Peyer's patch (tissue), 4 donors: Measurements from ENCODE around the gene TMEM89. TPM values are rescaled to one million over a fixed set of nuclear protein-coding genes. Genes with fewer than 3 reads are reported as not detected.
A peak's percentile ranks its signal among the peaks of the same experiment; 100 is the strongest.

Experiments used
- DNase-seq, 3 donors: peaks; one replicate each; pipeline ENCODE4 v3.0.0-alpha.2; 2017 to 2019
- H3K27ac ChIP-seq, 4 donors: fragments of 200-600 bp; sonication (generic); one replicate each; pipeline ENCODE4 v1.5.1; 2016 to 2019
- H3K27me3 ChIP-seq, 2 donors: fragments of 200-600 bp; sonication (generic); one replicate each; pipeline ENCODE4 v1.5.1; 2019
- H3K36me3 ChIP-seq, 3 donors: fragments of 200-600 bp; sonication (generic); one replicate each; pipeline ENCODE4 v1.5.1; 2016 to 2019
- H3K4me1 ChIP-seq, 4 donors: fragments of 200-600 bp; sonication (generic); one replicate each; pipeline ENCODE4 v1.5.1; 2016 to 2019
- H3K4me3 ChIP-seq, 4 donors: fragments of 200-600 bp; sonication (generic); 1 replicate in 3 of 4; 2 replicates in 1 of 4; pipeline ENCODE4 v1.5.1; 2016 to 2019; ENCODE audit warnings: mild to moderate bottlenecking in 1 of 4
- H3K9me3 ChIP-seq, 4 donors: fragments of 200-600 bp; sonication (generic); one replicate each; pipeline ENCODE4 v1.5.1; 2016 to 2019; ENCODE audit warnings: mild to moderate bottlenecking in 1 of 4
- POLR2A ChIP-seq, 2 donors: fragments of 450-650 bp; IDR thresholded peaks; one replicate each; pipeline ENCODE4 v1.5.1; 2017; ENCODE audit warnings: antibody characterized with exemption in 2 of 2, mild to moderate bottlenecking in 2 of 2, moderate library complexity in 2 of 2
- total RNA-seq, 4 donors: library from RNA; depleted of rRNA; stranded (reverse); fragments of >200 nt; gene quantifications; one replicate each; pipeline ENCODE4 v1.1.0, GENCODE V29; 2016
- TF ChIP-seq, protein P1 (sequence below), 6 experiments: fragments of 450-650 bp in 4 of 6; fragments of 200-600 bp in 2 of 6; sonication (generic) in 1 of 6; IDR thresholded peaks; one replicate each; pipeline ENCODE4 v1.5.1; 2017 to 2019; ENCODE audit warnings: antibody characterized with exemption in 6 of 6, mild to moderate bottlenecking in 3 of 6, moderate library complexity in 1 of 6

Gene TMEM89
- total RNA-seq, 4 donors from 2014 or later, result not detected

DNA sequence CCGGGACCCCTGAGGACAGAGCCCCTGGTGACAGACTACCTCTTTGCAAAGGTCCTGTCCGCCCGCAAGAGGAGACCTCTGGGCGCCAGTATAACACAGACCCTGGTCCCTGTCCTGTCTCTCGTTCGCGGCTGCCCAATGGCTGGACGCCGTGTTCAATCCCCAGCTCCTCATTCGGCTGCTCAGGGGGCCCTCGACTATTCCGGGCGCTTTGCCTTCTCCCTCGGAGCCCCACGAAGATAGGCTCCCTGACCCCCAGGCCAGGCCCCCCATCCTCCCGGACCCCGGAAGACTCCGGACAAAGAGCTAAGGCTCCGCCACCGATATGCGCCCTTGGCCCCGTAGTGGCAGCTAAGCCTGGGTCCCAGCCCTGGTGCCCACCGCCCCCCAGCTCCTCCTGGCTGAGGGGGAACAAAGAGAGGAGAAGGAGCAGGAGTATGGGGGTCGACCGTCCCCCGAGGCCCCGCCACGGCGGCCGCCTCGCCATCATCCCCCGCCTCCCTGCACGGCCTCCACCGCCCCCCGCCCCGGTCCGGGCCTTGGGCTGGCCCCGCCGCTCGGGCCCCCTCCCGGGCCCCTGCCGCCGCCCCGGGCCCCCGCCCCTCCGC is 40.7 kb upstream of the TMEM89 start:
- Histone ChIP-seq H3K9me3 (no peaks in the 10 kb centered on the region), H3K4me1 (peaks cover 0 to 33% (median 17%) of the 10 kb centered on the region in 4 donors), H3K4me3 (peak overlapping the region in 3 of 4 donors; percentile 41 to 64 (median 52)), H3K36me3 (no peaks in the 10 kb centered on the region), H3K27me3 (peaks cover 0 to 13% of the 10 kb centered on the region in 2 donors), H3K27ac (no peak overlapping the region)
- TF ChIP-seq, protein P1, sequence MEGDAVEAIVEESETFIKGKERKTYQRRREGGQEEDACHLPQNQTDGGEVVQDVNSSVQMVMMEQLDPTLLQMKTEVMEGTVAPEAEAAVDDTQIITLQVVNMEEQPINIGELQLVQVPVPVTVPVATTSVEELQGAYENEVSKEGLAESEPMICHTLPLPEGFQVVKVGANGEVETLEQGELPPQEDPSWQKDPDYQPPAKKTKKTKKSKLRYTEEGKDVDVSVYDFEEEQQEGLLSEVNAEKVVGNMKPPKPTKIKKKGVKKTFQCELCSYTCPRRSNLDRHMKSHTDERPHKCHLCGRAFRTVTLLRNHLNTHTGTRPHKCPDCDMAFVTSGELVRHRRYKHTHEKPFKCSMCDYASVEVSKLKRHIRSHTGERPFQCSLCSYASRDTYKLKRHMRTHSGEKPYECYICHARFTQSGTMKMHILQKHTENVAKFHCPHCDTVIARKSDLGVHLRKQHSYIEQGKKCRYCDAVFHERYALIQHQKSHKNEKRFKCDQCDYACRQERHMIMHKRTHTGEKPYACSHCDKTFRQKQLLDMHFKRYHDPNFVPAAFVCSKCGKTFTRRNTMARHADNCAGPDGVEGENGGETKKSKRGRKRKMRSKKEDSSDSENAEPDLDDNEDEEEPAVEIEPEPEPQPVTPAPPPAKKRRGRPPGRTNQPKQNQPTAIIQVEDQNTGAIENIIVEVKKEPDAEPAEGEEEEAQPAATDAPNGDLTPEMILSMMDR (IDR thresholded peaks at IDR 0.05), result no peak
- TF ChIP-seq POLR2A (IDR thresholded peaks at IDR 0.05), result no peak
- DNase-seq, result no peak

DNA sequence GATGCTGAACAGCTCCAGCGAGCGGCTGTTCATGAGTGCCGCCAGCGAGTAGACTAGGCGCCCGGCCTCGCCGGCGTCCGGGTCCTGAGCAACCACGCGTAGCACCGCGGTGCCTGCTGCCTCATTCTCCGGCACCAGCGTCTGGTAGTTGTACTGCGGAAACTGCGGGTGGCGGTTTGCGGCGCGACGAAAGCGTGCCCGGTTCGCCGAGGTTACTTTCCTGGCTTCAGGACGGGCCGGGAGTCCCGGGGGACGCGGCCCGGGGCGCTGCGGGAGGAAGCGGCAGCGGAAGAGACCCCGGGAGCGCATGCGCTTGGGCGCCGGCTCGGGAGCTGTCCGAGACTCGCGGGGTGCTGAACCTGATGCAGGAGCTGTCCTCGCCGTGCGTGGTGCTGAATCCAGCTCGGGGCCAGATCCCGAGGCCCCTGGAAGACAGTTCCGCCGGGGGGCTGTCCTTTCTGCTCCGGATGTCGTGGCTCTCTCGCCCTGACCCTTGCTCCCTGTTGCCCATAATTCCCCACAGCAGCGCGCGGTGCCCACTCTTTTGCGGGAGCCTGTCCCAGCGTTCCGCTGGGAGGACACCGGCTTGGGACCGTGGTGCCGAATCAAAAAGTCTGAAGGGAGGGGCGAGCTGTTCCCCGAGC is 40.1 kb upstream of the TMEM89 start:
- Histone ChIP-seq H3K9me3 (no peaks in the 10 kb centered on the region), H3K27me3 (peaks cover 0 to 13% of the 10 kb centered on the region in 2 donors), H3K4me3 (peak overlapping the region in 3 of 4 donors; percentile 31 to 39 (median 37))

DNA sequence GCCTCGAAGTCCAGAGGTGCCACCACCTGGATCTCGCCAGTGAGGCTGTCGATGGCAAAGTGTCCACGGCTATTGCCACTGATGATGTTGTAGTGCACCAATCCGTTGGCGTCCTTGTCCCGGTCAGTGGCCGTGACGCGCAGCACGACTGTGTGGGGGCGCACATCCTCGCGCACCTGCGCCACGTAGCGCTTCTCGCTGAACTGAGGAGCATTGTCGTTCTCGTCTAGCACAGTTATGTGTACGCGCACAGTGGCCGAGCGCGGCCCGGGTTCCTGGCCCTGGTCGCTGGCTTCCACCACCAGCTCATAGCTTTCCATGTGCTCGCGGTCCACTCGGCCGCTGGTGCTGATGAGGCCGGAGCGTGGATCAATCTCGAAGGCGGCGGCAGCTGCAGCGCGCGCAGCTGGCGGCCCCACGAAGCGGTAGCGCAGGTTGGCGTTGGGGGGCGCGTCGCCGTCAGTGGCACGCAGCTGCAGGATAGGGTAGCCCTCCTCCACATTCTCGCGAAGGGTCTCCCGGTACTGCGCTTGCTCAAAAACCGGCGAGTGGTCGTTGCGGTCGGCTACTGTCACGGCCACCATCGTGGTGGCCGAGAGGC is 39.3 kb upstream of the TMEM89 start:
- DNase-seq, result no peak
- peaks cover 0 to 43% (median 19%) of the 10 kb centered on the region in 4 donors for H3K4me1 ChIP-seq
- no peak overlapping the region for H3K27ac ChIP-seq
- peaks cover 0 to 13% of the 10 kb centered on the region in 2 donors for H3K27me3 ChIP-seq
- peak overlapping the region in 2 of 4 donors; percentile 37 to 39 for H3K4me3 ChIP-seq
- no peaks in the 10 kb centered on the region for H3K9me3 ChIP-seq
- no peaks in the 10 kb centered on the region for H3K36me3 ChIP-seq
- TF ChIP-seq, protein P1 (IDR thresholded peaks at IDR 0.05), result no peak
- TF ChIP-seq POLR2A (IDR thresholded peaks at IDR 0.05), result no peak

More for the DNA sequence above, 40.1 kb upstream of the TMEM89 start:
- H3K4me1 ChIP-seq, result peaks cover 0 to 36% (median 19%) of the 10 kb centered on the region in 4 donors
- no peaks in the 10 kb centered on the region for H3K36me3 ChIP-seq
- DNase-seq, result peak; percentile 50 to 79 (median 78)
- no peak overlapping the region for H3K27ac ChIP-seq
- TF ChIP-seq POLR2A (IDR thresholded peaks at IDR 0.05), result no peak
- TF ChIP-seq, protein P1 (IDR thresholded peaks at IDR 0.05), result no peak

DNA sequence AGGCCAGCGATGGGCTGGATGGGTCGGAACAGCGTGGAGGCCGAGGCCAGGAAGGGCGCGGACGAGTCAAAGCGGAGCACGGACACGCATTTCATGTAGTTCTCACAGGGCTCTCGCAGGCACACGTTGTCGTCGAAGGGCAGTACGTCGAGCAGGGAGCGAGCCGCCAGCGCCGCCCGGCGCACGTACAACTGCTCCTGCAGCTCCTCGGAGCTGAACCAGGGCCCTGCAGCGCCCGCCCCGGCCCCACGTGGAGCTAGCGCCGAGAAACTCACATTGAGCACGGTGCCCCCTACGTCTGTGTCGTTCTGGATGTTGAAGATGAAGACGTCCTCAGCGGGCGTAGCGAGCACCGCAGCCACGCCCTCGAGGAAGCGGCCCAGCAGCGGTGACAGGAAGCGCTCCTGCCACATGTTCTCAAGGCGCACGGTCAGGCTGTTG is 35.3 kb upstream of the TMEM89 start:
- DNase-seq, result no peak
- H3K4me3 ChIP-seq, result peak overlapping the region; percentile 47 to 81 (median 72)
- peak overlapping the region; percentile 62 to 84 (median 74) for H3K27ac ChIP-seq
- no peaks in the 10 kb centered on the region for H3K36me3 ChIP-seq
- H3K9me3 ChIP-seq, result no peaks in the 10 kb centered on the region
- H3K4me1 ChIP-seq, result peaks cover 0 to 30% (median 8%) of the 10 kb centered on the region in 4 donors
- peaks cover 0 to 5% of the 10 kb centered on the region in 2 donors for H3K27me3 ChIP-seq
- TF ChIP-seq, protein P1 (IDR thresholded peaks at IDR 0.05), result no peak
- no peak for TF ChIP-seq POLR2A (IDR thresholded peaks at IDR 0.05)

DNA sequence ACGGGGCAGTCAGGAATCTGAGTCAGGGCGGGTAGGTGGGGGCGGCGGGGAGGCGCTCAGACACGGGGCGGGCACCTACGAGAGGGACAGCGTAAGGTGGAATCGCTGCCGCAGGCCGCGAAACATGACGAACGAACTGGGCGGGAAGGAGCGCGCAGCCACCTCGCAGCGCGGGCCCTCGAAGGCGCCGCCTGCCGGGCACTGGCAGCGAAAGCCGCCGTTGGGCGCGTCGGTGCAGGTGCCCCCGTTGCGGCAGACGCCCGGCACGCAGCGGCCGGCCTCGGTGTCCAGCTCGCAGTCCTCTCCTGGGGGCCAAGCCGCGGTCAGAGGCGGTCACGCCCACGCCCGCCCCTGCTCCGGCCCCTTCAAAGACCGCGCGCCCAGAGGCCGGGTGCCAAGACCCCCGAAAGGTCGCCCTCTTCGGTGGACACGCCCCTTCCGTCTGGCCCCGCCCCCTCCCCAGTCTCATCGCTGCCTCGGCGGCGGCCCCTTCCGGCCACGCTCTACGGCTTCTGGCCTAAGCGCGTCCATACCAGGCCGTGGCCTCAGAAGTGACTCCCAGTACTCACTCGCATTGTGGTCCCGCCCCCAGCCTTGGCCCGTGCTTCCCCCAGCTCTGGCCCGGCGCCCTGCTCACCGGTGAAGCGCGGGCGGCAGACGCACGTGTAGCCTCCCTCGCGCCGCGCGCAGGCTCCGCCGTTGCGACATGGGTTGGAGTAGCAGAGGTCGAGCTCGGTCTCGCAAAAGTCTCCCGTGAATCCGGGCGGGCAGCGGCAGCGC is 34.7 kb upstream of the TMEM89 start:
- H3K9me3 ChIP-seq, result no peaks in the 10 kb centered on the region
- DNase-seq, result peak; percentile 83 to 91 (median 87)
- H3K36me3 ChIP-seq, result no peaks in the 10 kb centered on the region
- TF ChIP-seq POLR2A (IDR thresholded peaks at IDR 0.05), result no peak
- TF ChIP-seq, protein P1 (IDR thresholded peaks at IDR 0.05), result peak; percentile 66 to 87 (median 80)
- H3K27me3 ChIP-seq, result peaks cover 0 to 3% of the 10 kb centered on the region in 2 donors
- H3K4me3 ChIP-seq, result peak overlapping the region; percentile 47 to 81 (median 72)
- peaks cover 0 to 24% (median 5%) of the 10 kb centered on the region in 4 donors for H3K4me1 ChIP-seq
- H3K27ac ChIP-seq, result peak overlapping the region; percentile 62 to 84 (median 74)
